GM21576 (cell line): ENCODE results near the gene CEACAM7.

ENCODE experiments used
- ATAC-seq: cut with Tn5 transposase; IDR thresholded peaks from one replicate; pipeline ENCODE4 v1.9.1; 2021; ENCODE audit warnings: mild to moderate bottlenecking, moderate library complexity; ENCODE audit not compliant: unreplicated experiment

Gene CEACAM7

GRCh38 chr19:41700381-41701195, 12.5 kb upstream of the CEACAM7 start:
- ATAC-seq: no peak

DNA sequence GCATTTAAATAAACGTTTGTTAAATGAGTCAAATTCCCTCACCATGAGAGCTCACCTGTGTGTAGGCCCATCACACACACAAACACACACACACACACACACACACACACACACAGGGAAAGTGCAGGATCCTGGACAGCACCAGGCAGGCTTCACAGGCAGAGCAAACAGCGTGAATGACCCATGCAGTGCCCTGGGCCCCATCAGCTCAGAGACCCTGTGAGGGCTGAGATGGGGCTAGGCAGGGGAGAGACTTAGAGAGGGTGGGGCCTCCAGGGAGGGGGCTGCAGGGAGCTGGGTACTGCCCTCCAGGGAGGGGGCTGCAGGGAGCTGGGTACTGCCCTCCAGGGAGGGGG, 11.9 kb upstream of the CEACAM7 start:
- ATAC-seq: no peak

- no peak for ATAC-seq
Measured at GRCh38 chr19:41699231-41699967, 11.3 kb upstream of the CEACAM7 start.

DNA sequence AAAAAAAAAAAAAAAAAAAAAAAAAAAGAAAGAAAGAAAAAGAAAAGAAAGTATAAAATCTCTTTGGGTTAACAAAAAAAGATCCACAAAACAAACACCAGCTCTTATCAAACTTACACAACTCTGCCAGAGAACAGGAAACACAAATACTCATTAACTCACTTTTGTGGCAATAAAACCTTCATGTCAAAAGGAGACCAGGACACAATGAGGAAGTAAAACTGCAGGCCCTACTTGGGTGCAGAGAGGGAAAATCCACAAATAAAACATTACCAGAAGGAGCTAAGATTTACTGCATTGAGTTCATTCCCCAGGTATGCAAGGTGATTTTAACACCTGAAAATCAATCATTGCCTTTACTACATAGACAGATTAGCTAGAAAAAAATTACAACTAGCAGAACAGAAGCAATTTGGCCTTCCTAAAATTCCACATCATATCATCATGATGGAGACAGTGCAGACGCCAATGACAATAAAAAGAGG, 10.7 kb upstream of the CEACAM7 start:
- ATAC-seq: no peak

GRCh38 chr19:41697198-41697855, 9.3 kb upstream of the CEACAM7 start:
- ATAC-seq: no peak

- no peak for ATAC-seq
Measured at GRCh38 chr19:41696402-41697197, 8.5 kb upstream of the CEACAM7 start.

DNA sequence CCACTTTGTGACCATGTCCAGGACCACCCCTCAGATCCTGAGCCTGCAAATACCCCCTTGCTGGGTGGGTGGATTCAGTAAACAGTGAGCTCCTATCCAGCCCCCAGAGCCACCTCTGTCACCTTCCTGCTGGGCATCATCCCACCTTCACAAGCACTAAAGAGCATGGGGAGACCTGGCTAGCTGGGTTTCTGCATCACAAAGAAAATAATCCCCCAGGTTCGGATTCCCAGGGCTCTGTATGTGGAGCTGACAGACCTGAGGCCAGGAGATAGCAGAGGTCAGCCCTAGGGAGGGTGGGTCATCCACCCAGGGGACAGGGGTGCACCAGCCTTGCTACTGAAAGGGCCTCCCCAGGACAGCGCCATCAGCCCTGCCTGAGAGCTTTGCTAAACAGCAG, 7.7 kb upstream of the CEACAM7 start:
- ATAC-seq: no peak

GRCh38 chr19:41694831-41695635, 7.0 kb upstream of the CEACAM7 start:
- no peak for ATAC-seq

GRCh38 chr19:41694196-41694595, 6.1 kb upstream of the CEACAM7 start:
- no peak for ATAC-seq

DNA sequence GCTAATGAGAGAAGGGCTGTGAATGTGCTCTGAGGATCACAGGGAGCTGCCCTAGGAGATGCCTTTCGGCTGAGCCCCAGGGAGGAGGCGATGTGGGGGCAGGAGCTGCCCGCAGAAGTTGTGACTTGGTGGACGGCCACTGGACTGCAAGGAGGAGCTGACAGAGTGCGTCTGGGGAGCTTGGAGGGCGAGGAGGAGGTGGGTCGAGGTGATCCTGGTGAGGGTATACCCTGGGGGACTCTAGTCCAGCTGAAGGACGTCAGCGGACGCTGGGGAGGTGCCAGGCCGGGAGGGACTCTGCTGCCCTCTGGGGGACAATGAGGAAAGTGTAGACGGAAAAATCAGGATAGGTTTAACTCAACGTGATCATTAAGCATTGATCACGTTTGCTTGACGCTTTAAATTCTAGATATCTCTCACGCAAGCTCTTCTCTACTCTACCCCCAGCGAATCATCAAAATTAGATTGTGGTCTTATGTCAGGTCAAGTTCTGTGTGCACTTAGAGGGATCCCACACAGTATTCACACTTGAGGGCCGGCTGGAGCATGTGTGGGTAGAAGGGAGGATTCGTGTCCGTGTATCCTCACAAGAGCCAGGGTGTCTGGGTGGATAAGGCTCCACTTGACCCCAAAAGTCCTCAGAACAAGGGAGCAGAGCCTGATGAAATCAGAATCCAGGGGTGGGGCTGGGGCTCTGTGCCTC, 3.3 kb upstream of the CEACAM7 start:
- no peak for ATAC-seq

- no peak for ATAC-seq
Measured at GRCh38 chr19:41690801-41691065, 2.7 kb upstream of the CEACAM7 start.

- ATAC-seq: no peak
Measured at GRCh38 chr19:41689993-41690800, 2.1 kb upstream of the CEACAM7 start.

DNA sequence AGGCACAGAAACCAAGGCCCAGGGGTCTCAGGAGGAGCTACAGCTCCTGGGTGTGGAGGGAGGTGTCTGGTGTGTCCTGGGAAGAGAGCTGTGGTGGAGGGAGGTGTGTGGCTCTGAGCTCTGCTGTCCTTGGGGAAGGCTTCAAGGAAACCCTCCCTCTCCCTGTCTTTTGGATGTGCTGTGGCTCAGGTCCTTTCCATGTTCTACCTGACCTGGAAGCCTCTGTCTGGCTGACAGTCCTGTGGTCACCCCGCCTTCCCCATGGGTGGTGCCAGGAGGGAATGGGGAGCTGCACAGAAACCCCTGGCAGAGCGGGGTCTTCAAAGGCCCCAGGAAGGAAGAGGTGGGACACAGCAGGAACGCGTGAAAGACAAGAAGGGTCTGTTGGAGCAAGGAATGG, 617 bp upstream of the CEACAM7 start:
- ATAC-seq: no peak

DNA sequence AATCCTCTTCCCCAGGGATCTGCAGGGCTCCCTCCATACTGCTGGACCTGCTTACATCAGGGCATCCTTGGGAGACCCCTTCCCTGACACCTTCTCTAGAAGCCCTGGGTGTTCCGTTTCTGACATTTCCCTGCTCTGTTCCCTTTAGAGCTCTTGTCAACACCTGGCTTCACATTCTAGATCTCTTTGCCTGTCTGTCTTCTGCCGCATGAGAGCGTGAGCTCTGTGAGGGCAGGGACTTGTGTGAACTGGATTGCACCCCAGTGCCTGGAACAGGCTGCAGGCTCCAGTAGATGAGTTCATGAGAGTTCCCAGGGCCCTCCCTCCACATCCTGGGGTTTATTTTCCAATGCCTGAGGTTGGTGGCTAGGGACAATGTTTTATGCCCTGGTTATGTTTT, 651 bp downstream of the CEACAM7 start:
- no peak for ATAC-seq

DNA sequence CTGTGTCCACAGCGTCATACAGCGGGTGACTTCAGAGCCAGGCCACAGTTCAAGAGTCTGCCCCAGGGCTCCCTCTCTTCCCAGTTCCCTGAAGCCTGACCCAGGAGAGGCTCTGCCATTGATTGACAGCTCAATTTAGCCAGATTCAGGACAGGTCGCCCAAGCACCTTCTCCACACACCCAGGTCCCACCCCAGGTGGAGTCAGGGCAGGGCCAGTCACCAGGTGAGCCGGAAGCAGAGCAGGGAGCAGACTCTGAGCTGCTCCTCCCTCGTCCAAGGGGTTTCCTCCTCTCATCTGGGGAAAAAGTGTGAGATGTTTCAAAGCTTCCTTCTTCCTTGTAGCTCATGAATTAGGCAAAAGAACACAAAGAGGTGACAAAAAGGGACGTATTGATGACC, 5.6 kb downstream of the CEACAM7 start:
- ATAC-seq: no peak

- ATAC-seq: no peak
Measured at GRCh38 chr19:41671486-41671885, 16.6 kb downstream of the CEACAM7 start.

DNA sequence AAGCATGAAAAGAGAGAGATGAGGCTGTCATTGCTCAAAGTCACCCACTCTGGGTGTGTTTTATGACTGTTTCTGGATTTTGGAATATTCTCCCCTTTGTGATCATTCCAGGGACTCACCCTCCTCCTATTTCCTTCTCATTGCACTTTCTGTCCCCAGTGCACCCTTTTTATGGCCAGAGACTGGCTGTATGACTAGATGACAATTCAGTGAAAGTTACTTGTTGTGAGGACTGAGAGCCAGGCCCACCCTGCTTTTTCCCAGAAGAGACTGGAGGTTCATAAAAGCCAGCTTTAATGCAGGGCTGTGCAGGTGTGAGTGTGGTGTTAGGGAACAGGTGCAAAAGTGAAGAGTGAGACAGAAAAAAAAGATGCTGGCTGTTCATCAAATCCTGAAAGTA, 17.3 kb downstream of the CEACAM7 start:
- no peak for ATAC-seq

DNA sequence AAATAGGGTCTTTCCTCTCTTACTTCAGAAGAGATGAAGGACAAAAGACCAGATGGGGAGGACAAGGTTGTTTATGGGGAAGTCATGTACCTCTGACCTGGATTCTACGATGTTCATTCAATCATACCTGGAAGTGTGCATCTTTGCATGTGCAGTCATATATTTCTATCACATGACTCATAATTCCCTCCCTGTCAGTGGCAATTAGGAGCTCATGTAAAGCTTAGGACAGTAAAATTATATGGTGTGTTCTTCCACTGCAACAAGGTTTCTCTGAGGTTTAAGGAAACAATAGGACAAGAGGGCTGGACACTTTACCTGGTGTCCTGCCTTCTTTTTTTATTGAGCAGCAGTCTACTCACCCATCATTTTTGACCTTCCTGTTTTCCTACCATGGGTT, 19.8 kb downstream of the CEACAM7 start:
- no peak for ATAC-seq

- no peak for ATAC-seq
Measured at GRCh38 chr19:41666075-41666474, 22.0 kb downstream of the CEACAM7 start.
